ENCODE data around the gene MCMBP.

MCMBP gene

GRCh38 chr10:119807960-119808697 lies 64.5 kb downstream of the MCMBP start:
- TF ChIP-seq, protein P1, sequence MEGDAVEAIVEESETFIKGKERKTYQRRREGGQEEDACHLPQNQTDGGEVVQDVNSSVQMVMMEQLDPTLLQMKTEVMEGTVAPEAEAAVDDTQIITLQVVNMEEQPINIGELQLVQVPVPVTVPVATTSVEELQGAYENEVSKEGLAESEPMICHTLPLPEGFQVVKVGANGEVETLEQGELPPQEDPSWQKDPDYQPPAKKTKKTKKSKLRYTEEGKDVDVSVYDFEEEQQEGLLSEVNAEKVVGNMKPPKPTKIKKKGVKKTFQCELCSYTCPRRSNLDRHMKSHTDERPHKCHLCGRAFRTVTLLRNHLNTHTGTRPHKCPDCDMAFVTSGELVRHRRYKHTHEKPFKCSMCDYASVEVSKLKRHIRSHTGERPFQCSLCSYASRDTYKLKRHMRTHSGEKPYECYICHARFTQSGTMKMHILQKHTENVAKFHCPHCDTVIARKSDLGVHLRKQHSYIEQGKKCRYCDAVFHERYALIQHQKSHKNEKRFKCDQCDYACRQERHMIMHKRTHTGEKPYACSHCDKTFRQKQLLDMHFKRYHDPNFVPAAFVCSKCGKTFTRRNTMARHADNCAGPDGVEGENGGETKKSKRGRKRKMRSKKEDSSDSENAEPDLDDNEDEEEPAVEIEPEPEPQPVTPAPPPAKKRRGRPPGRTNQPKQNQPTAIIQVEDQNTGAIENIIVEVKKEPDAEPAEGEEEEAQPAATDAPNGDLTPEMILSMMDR (IDR thresholded peaks at IDR 0.05) = no peak

GRCh38 chr10:119806334-119807130 lies 66.1 kb downstream of the MCMBP start:
- TF ChIP-seq, protein P1 (IDR thresholded peaks at IDR 0.05) = no peak

DNA sequence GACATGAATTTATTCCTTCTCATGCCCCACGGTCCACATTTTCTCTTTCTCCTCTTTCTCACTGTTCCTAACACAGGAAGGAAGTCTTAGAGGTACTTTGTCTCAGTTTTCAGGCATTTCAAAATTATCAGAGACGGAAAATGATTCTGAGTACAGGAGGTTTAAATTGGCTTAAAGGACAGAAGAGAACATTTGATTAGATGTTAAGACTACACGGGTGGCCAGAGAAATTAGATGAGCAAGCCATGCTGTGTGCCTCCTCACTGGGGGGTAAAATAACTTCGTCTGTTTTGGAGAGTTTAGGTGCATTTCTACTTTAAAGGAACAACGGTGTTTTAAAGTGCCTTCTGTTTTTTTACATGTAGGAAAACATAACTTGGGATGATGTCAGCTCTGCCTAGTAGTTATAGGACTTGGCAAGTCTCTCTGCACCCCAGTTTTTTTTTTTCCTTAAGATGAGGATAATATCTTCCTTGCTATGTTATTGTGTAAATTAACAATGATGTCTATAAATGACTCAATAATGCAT lies 66.9 kb downstream of the MCMBP start:
- TF ChIP-seq, protein P1 (IDR thresholded peaks at IDR 0.05) = no peak

DNA sequence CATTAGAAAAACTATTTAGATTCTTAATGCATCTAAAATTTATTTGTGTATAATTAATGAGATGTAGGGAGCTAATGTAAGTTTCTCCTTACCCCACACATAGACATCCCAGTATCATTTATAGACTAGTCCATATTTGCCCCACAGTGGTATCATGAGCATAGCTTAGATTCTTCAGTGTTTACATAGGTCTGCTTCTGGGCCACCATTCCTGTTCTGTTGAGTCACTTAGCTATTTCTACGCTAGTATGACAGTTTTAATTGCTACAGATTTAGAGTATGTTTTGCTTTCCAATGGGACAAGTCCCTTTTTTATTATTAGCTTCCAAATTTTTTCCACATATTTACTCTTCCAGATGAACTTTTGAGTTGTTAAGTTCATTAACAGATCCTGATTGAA lies 69.4 kb downstream of the MCMBP start:
- TF ChIP-seq, protein P1 (IDR thresholded peaks at IDR 0.05) = no peak

GRCh38 chr10:119801998-119802538 lies 70.6 kb downstream of the MCMBP start:
- TF ChIP-seq, protein P1 (IDR thresholded peaks at IDR 0.05) = no peak

- TF ChIP-seq, protein P1 (IDR thresholded peaks at IDR 0.05) = no peak
Observed at GRCh38 chr10:119801176-119801575, 71.5 kb downstream of the MCMBP start.

DNA sequence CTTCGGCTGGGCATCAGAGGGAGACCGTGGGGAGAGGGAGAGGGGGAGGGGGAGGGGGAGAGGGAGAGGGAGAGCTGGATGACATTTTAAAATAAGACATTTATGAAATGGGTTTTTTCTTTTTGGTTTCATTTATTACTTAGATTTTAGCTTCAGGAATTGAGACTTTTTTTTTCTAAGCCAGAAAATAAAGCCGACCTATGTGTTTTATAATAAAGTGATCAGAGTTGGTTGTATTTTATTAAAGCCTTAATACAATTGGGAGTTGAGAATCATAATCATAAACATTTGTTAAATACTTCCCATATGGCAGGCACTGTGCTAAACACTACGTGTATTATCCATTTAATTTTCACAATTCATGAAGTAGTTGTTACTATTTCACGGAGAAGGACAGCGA lies 76.6 kb downstream of the MCMBP start:
- TF ChIP-seq, protein P1 (IDR thresholded peaks at IDR 0.05) = no peak

All from LNCAP (cell line).